Mucosa of rectum (tissue), 2 donors: Measurements from ENCODE around the gene CDCA7.
A peak's percentile ranks its signal among the peaks of the same experiment; 100 is the strongest.

Experiments used
- H3K27ac ChIP-seq, 2 donors: one replicate each; pipeline ENCODE4 v1.7.0; 2013; ENCODE audit warnings: inconsistent platforms in 2 of 2, low read depth in 2 of 2, low read length in 2 of 2
- H3K27me3 ChIP-seq, 2 donors: one replicate each; pipeline ENCODE4 v1.7.0; 2013; ENCODE audit warnings: low read length in 2 of 2; ENCODE audit not compliant: control insufficient read depth in 2 of 2, insufficient read depth in 2 of 2
- H3K36me3 ChIP-seq, 2 donors: one replicate each; pipeline ENCODE4 v1.7.0; 2013; ENCODE audit warnings: low read length in 2 of 2; ENCODE audit not compliant: control insufficient read depth in 2 of 2, insufficient read depth in 2 of 2
- H3K4me1 ChIP-seq, 2 donors: one replicate each; pipeline ENCODE4 v1.7.0; 2013; ENCODE audit warnings: low read length in 2 of 2, mild to moderate bottlenecking in 1 of 2; ENCODE audit not compliant: control insufficient read depth in 2 of 2, insufficient read depth in 2 of 2
- H3K4me3 ChIP-seq, 2 donors: one replicate each; pipeline ENCODE4 v1.7.0; 2013; ENCODE audit warnings: low read length in 2 of 2
- H3K9ac ChIP-seq, 2 donors: one replicate each; pipeline ENCODE4 v1.7.0; 2013; ENCODE audit warnings: low read length in 2 of 2, low read depth in 1 of 2, mild to moderate bottlenecking in 1 of 2
- H3K9me3 ChIP-seq, 2 donors: one replicate each; pipeline ENCODE4 v1.7.0; 2013; ENCODE audit warnings: low read length in 2 of 2; ENCODE audit not compliant: control insufficient read depth in 2 of 2
- donor health status: healthy.
- donor health status: Normal muscosa, but diverticular disease.

Gene CDCA7

GRCh38 chr2:173397539-173397938, 42.9 kb downstream of the CDCA7 start:
- H3K27me3 ChIP-seq: peaks cover 10 to 12% of the 10 kb centered on the region in 2 donors
- no peaks in the 10 kb centered on the region for H3K9me3 ChIP-seq
- H3K4me3 ChIP-seq: no peak overlapping the region
- peaks cover 0 to 3% of the 10 kb centered on the region in 2 donors for H3K4me1 ChIP-seq
- H3K27ac ChIP-seq: no peak overlapping the region
- H3K9ac ChIP-seq: no peak overlapping the region
- no peaks in the 10 kb centered on the region for H3K36me3 ChIP-seq

- peaks cover 0 to 4% of the 10 kb centered on the region in 2 donors for H3K4me1 ChIP-seq
- no peaks in the 10 kb centered on the region for H3K9me3 ChIP-seq
- peaks cover 12 to 17% of the 10 kb centered on the region in 2 donors for H3K27me3 ChIP-seq
- no peak overlapping the region for H3K9ac ChIP-seq
- H3K27ac ChIP-seq: no peak overlapping the region
- no peaks in the 10 kb centered on the region for H3K36me3 ChIP-seq
- H3K4me3 ChIP-seq: no peak overlapping the region
These were observed 44.6 kb downstream of the CDCA7 start for GRCh38 chr2:173399229-173399628.

- Histone ChIP-seq H3K27me3 (peaks cover 12 to 20% of the 10 kb centered on the region in 2 donors), H3K9me3 (no peaks in the 10 kb centered on the region), H3K4me1 (peaks cover 0 to 4% of the 10 kb centered on the region in 2 donors), H3K36me3 (no peaks in the 10 kb centered on the region), H3K9ac (no peak overlapping the region), H3K4me3 (no peak overlapping the region), H3K27ac (no peak overlapping the region)
These were observed 46.1 kb downstream of the CDCA7 start for GRCh38 chr2:173400760-173401159.

- H3K27me3 ChIP-seq: peaks cover 10 to 20% of the 10 kb centered on the region in 2 donors
- no peaks in the 10 kb centered on the region for H3K9me3 ChIP-seq
- peak overlapping the region in 1 of 2 donors; percentile 27 for H3K4me3 ChIP-seq
- H3K27ac ChIP-seq: no peak overlapping the region
- H3K9ac ChIP-seq: no peak overlapping the region
- no peaks in the 10 kb centered on the region for H3K36me3 ChIP-seq
- peaks cover 0 to 4% of the 10 kb centered on the region in 2 donors for H3K4me1 ChIP-seq
These were observed 47.1 kb downstream of the CDCA7 start for GRCh38 chr2:173401716-173402326.

- H3K27me3 ChIP-seq: peaks cover 10 to 20% of the 10 kb centered on the region in 2 donors
- no peaks in the 10 kb centered on the region for H3K36me3 ChIP-seq
- peaks cover 0 to 4% of the 10 kb centered on the region in 2 donors for H3K4me1 ChIP-seq
- H3K9ac ChIP-seq: no peak overlapping the region
- no peaks in the 10 kb centered on the region for H3K9me3 ChIP-seq
- H3K4me3 ChIP-seq: peak overlapping the region; percentile 15 to 27
- no peak overlapping the region for H3K27ac ChIP-seq
These were observed 47.8 kb downstream of the CDCA7 start for GRCh38 chr2:173402405-173402974.

- H3K27ac ChIP-seq: no peak overlapping the region
- H3K27me3 ChIP-seq: peaks cover 4 to 15% of the 10 kb centered on the region in 2 donors
- H3K36me3 ChIP-seq: no peaks in the 10 kb centered on the region
- H3K4me3 ChIP-seq: no peak overlapping the region
- H3K4me1 ChIP-seq: peaks cover 0 to 4% of the 10 kb centered on the region in 2 donors
- no peak overlapping the region for H3K9ac ChIP-seq
- H3K9me3 ChIP-seq: no peaks in the 10 kb centered on the region
These were observed 50.4 kb downstream of the CDCA7 start for GRCh38 chr2:173404841-173405750.

- Histone ChIP-seq H3K27ac (no peak overlapping the region), H3K9ac (no peak overlapping the region), H3K36me3 (no peaks in the 10 kb centered on the region), H3K9me3 (no peaks in the 10 kb centered on the region), H3K4me3 (no peak overlapping the region), H3K4me1 (peaks cover 0 to 4% of the 10 kb centered on the region in 2 donors), H3K27me3 (peaks cover 2 to 10% of the 10 kb centered on the region in 2 donors)
These were observed 52.5 kb downstream of the CDCA7 start for GRCh38 chr2:173407176-173407575.

GRCh38 chr2:173407646-173408045, 53.0 kb downstream of the CDCA7 start:
- peaks cover 0 to 10% of the 10 kb centered on the region in 2 donors for H3K27me3 ChIP-seq
- H3K4me1 ChIP-seq: no peaks in the 10 kb centered on the region
- H3K27ac ChIP-seq: no peak overlapping the region
- no peaks in the 10 kb centered on the region for H3K36me3 ChIP-seq
- H3K9ac ChIP-seq: no peak overlapping the region
- H3K4me3 ChIP-seq: no peak overlapping the region
- H3K9me3 ChIP-seq: no peaks in the 10 kb centered on the region

- Histone ChIP-seq H3K27ac (no peak overlapping the region), H3K4me1 (no peaks in the 10 kb centered on the region), H3K27me3 (peaks cover 0 to 4% of the 10 kb centered on the region in 2 donors), H3K4me3 (no peak overlapping the region), H3K9ac (no peak overlapping the region), H3K36me3 (no peaks in the 10 kb centered on the region), H3K9me3 (no peaks in the 10 kb centered on the region)
These were observed 55.9 kb downstream of the CDCA7 start for GRCh38 chr2:173410579-173410978.

- no peaks in the 10 kb centered on the region for H3K9me3 ChIP-seq
- H3K27me3 ChIP-seq: peaks cover 0 to 4% of the 10 kb centered on the region in 2 donors
- H3K9ac ChIP-seq: no peak overlapping the region
- H3K4me1 ChIP-seq: no peaks in the 10 kb centered on the region
- no peaks in the 10 kb centered on the region for H3K36me3 ChIP-seq
- H3K4me3 ChIP-seq: no peak overlapping the region
- no peak overlapping the region for H3K27ac ChIP-seq
These were observed 58.0 kb downstream of the CDCA7 start for GRCh38 chr2:173412628-173413027.
